NCI-H2196 treated with DMSO at 0.1 percent for 48 hours (cell line): ENCODE data around the gene CYP3A4.
"Not testable (repeated sequence)": the region's sequence is repeated elsewhere in the genome, so short reads cannot be mapped to it uniquely, and the experiment has no call there.

Source experiments
- DNase-seq: peaks from one replicate; lab custom pipeline; 2025; ENCODE audit not compliant: unreplicated experiment; lab: John Stamatoyannopoulos, UW

CYP3A4 gene

GRCh38 chr7:99729486-99730237 is 54.3 kb downstream of the CYP3A4 start:
- no peak for DNase-seq

GRCh38 chr7:99728615-99729014 is 55.4 kb downstream of the CYP3A4 start:
- no peak for DNase-seq

GRCh38 chr7:99723201-99723600 is 60.8 kb downstream of the CYP3A4 start:
- not testable (repeated sequence) for DNase-seq

- no peak for DNase-seq
These were observed 63.0 kb downstream of the CYP3A4 start for GRCh38 chr7:99720800-99721595.

- no peak for DNase-seq
These were observed 63.8 kb downstream of the CYP3A4 start for GRCh38 chr7:99719996-99720769.

GRCh38 chr7:99713995-99714570 is 69.9 kb downstream of the CYP3A4 start:
- DNase-seq: no peak

GRCh38 chr7:99709838-99710578 is 74.0 kb downstream of the CYP3A4 start:
- no peak for DNase-seq

- DNase-seq: no peak
These were observed 74.7 kb downstream of the CYP3A4 start for GRCh38 chr7:99709260-99709659.

- no peak for DNase-seq
These were observed 76.9 kb downstream of the CYP3A4 start for GRCh38 chr7:99707096-99707495.
